Left lung (tissue), 10 donors: ENCODE results near the gene DNAJC5G. TPM values are rescaled to one million over a fixed set of nuclear protein-coding genes. Genes with fewer than 3 reads are reported as not detected.

Experiments used
- ATAC-seq: fragments of 200-7000 bp; cut with Tn5 transposase; one replicate; pipeline ENCODE4 v1.9.1; 2020; ENCODE audit warnings: moderate library complexity
- DNase-seq, 4 donors: peaks; one replicate each; pipeline ENCODE4 v3.0.0-alpha.2; 2013 to 2020
- H3K27ac ChIP-seq, 2 donors: fragments of 200-600 bp; sonication (generic) in 1 of 2; one replicate each; pipeline versions ENCODE4 v1.5.0 to v1.8.0; 2020 to 2021
- H3K27me3 ChIP-seq, 2 donors: fragments of 200-600 bp; sonication (generic) in 1 of 2; one replicate each; pipeline versions ENCODE4 v1.5.0 to v1.8.0; 2020 to 2021
- H3K36me3 ChIP-seq, 2 donors: fragments of 200-600 bp; sonication (generic) in 1 of 2; one replicate each; pipeline versions ENCODE4 v1.5.0 to v1.8.0; 2020 to 2021
- H3K4me1 ChIP-seq, 2 donors: fragments of 200-600 bp; one replicate each; pipeline ENCODE4 v1.8.0; 2021
- H3K4me3 ChIP-seq, 2 donors: fragments of 200-600 bp; sonication (generic) in 1 of 2; one replicate each; pipeline versions ENCODE4 v1.5.0 to v1.8.0; 2020 to 2021; ENCODE audit warnings: mild to moderate bottlenecking in 1 of 2
- H3K9me3 ChIP-seq, 2 donors: fragments of 200-600 bp; sonication (generic) in 1 of 2; one replicate each; pipeline versions ENCODE4 v1.5.0 to v1.8.0; 2020 to 2021
- intact Hi-C, 2 donors: fragments of 100-400 bp; cut with DNase I; formaldehyde crosslinking; loops; one replicate each; pipeline versions ENCODE4 v1.11.2 to v1.14.2; 2022
- polyA plus RNA-seq, 6 donors: library from polyadenylated mRNA; unstranded; fragments of 120-200 nt; gene quantifications; one replicate each; pipeline ENCODE4 v1.2.1, GENCODE V29; 2013; ENCODE audit not compliant: insufficient read length in 6 of 6
- total RNA-seq, 2 donors: library from RNA; stranded (reverse); fragmentation: NEBNext Ultra II Directional; extraction: Animal tissue kit (Norgen Biotek cat#: 25700); gene quantifications; one replicate each; pipeline ENCODE4 v1.2.1, GENCODE V29; 2021
- TF ChIP-seq, protein P1 (sequence below), 2 donors: fragments of 200-600 bp; sonication (generic) in 1 of 2; IDR thresholded peaks; one replicate each; pipeline versions ENCODE4 v1.5.0 to v1.8.0; 2021; ENCODE audit warnings: antibody characterized with exemption in 2 of 2
- donor health status: DM: no; HTN: yes; CAD: no.
- donor health status: DM: no; HTN: no; CAD: no.

Gene DNAJC5G
- total and polyA plus RNA-seq, 8 donors, result 0.19 to 0.41 (median 0.30) TPM; not detected in 2

- peaks cover 0 to 6% of the 10 kb centered on the region in 2 donors for H3K4me1 ChIP-seq
- ATAC-seq (no peak), DNase-seq (no peak)
- intact Hi-C loops, result no loop called here
- no peak overlapping the region for H3K4me3 ChIP-seq
- H3K36me3 ChIP-seq, result no peaks in the 10 kb centered on the region
- TF ChIP-seq, protein P1, sequence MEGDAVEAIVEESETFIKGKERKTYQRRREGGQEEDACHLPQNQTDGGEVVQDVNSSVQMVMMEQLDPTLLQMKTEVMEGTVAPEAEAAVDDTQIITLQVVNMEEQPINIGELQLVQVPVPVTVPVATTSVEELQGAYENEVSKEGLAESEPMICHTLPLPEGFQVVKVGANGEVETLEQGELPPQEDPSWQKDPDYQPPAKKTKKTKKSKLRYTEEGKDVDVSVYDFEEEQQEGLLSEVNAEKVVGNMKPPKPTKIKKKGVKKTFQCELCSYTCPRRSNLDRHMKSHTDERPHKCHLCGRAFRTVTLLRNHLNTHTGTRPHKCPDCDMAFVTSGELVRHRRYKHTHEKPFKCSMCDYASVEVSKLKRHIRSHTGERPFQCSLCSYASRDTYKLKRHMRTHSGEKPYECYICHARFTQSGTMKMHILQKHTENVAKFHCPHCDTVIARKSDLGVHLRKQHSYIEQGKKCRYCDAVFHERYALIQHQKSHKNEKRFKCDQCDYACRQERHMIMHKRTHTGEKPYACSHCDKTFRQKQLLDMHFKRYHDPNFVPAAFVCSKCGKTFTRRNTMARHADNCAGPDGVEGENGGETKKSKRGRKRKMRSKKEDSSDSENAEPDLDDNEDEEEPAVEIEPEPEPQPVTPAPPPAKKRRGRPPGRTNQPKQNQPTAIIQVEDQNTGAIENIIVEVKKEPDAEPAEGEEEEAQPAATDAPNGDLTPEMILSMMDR (IDR thresholded peaks at IDR 0.05), result no peak
- H3K9me3 ChIP-seq, result no peaks in the 10 kb centered on the region
- H3K27me3 ChIP-seq, result peaks cover 0 to 60% of the 10 kb centered on the region in 2 donors
- no peak overlapping the region for H3K27ac ChIP-seq
Observed at GRCh38 chr2:27250652-27251379, 24.4 kb upstream of the DNAJC5G start.

GRCh38 chr2:27251766-27252165, 23.5 kb upstream of the DNAJC5G start:
- Histone ChIP-seq H3K36me3 (no peaks in the 10 kb centered on the region), H3K4me3 (no peak overlapping the region), H3K9me3 (no peaks in the 10 kb centered on the region), H3K27me3 (peaks cover 0 to 69% of the 10 kb centered on the region in 2 donors), H3K27ac (no peak overlapping the region), H3K4me1 (peaks cover 0 to 6% of the 10 kb centered on the region in 2 donors)
- intact Hi-C loops, result no loop called here
- TF ChIP-seq, protein P1 (IDR thresholded peaks at IDR 0.05), result no peak
- ATAC-seq (no peak), DNase-seq (no peak)

- peaks cover 0 to 4% of the 10 kb centered on the region in 2 donors for H3K4me1 ChIP-seq
- no peaks in the 10 kb centered on the region for H3K9me3 ChIP-seq
- DNase-seq (no peak), ATAC-seq (no peak)
- no peak overlapping the region for H3K4me3 ChIP-seq
- intact Hi-C loops, result no loop called here
- no peaks in the 10 kb centered on the region for H3K36me3 ChIP-seq
- peaks cover 0 to 92% of the 10 kb centered on the region in 2 donors for H3K27me3 ChIP-seq
- TF ChIP-seq, protein P1 (IDR thresholded peaks at IDR 0.05), result no peak
- no peak overlapping the region for H3K27ac ChIP-seq
Observed at GRCh38 chr2:27255187-27255586, 20.0 kb upstream of the DNAJC5G start.

DNA sequence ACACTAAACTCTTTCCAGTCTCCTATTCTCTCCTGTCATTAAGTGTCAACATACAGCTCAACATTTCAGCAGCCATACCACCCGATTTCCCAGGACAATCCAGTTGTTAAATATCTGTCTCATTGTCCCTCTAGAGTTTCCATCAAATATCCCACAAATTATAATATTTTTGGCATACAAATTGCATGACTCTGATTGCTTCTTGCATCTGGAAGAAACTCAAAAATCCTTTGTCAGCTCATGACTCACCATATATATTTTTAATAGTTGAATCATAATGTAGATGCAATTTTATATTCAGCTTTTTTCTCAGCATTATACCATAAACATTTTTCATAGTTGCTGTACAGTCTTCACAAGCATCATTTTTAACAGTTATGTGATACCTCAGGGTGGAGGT, 19.6 kb upstream of the DNAJC5G start:
- Histone ChIP-seq H3K36me3 (no peaks in the 10 kb centered on the region), H3K27ac (no peak overlapping the region), H3K27me3 (peaks cover 0 to 92% of the 10 kb centered on the region in 2 donors), H3K4me3 (no peak overlapping the region), H3K9me3 (no peaks in the 10 kb centered on the region), H3K4me1 (no peaks in the 10 kb centered on the region)
- no peak for DNase-seq
- intact Hi-C loops, result no loop called here
- no peak for ATAC-seq
- TF ChIP-seq, protein P1 (IDR thresholded peaks at IDR 0.05), result no peak

GRCh38 chr2:27256855-27257454, 18.3 kb upstream of the DNAJC5G start:
- no peaks in the 10 kb centered on the region for H3K9me3 ChIP-seq
- H3K27ac ChIP-seq, result no peak overlapping the region
- TF ChIP-seq, protein P1 (IDR thresholded peaks at IDR 0.05), result no peak
- ATAC-seq, result no peak
- DNase-seq, result no peak
- H3K36me3 ChIP-seq, result no peaks in the 10 kb centered on the region
- H3K4me1 ChIP-seq, result peaks cover 0 to 3% of the 10 kb centered on the region in 2 donors
- no peak overlapping the region for H3K4me3 ChIP-seq
- peaks cover 13 to 92% of the 10 kb centered on the region in 2 donors for H3K27me3 ChIP-seq
- intact Hi-C loops, result no loop called here
